Liver (tissue), 9 donors: ENCODE data around the gene OR1J1. TPM values are rescaled to one million over a fixed set of nuclear protein-coding genes. Genes with fewer than 3 reads are reported as not detected.

ENCODE experiments used
- DNase-seq: peaks from one replicate; pipeline ENCODE4 v3.0.0-alpha.2; 2017; ENCODE audit warnings: low spot score
- H3K27ac ChIP-seq, 2 donors: one replicate each; pipeline ENCODE4 v1.7.0; 2013; ENCODE audit warnings: inconsistent platforms in 2 of 2, low read length in 2 of 2, control low read depth in 1 of 2, low read depth in 1 of 2, mild to moderate bottlenecking in 1 of 2
- H3K27me3 ChIP-seq, 4 donors: one replicate each; pipeline versions ENCODE4 v1.6.1 to v1.7.0; 2013; ENCODE audit warnings: low read length in 3 of 4, inconsistent platforms in 1 of 4, mild to moderate bottlenecking in 1 of 4, moderate library complexity in 1 of 4; ENCODE audit not compliant: control insufficient read depth in 4 of 4, insufficient read depth in 4 of 4
- H3K36me3 ChIP-seq, 4 donors: one replicate each; pipeline versions ENCODE4 v1.6.1 to v1.7.0; 2013; ENCODE audit warnings: low read length in 3 of 4, mild to moderate bottlenecking in 3 of 4, low read depth in 1 of 4, moderate library complexity in 1 of 4; ENCODE audit not compliant: control insufficient read depth in 4 of 4, insufficient read depth in 3 of 4
- H3K4me1 ChIP-seq, 4 donors: one replicate each; pipeline versions ENCODE4 v1.6.1 to v1.7.0; 2013; ENCODE audit warnings: low read length in 3 of 4, mild to moderate bottlenecking in 3 of 4, moderate library complexity in 1 of 4; ENCODE audit not compliant: control insufficient read depth in 4 of 4, insufficient read depth in 4 of 4
- H3K4me3 ChIP-seq, 3 donors: one replicate each; pipeline versions ENCODE4 v1.6.1 to v1.7.0; 2013; ENCODE audit warnings: low read length in 3 of 3, control low read depth in 1 of 3, low read depth in 1 of 3, mild to moderate bottlenecking in 1 of 3
- H3K9ac ChIP-seq, 2 donors: one replicate each; pipeline ENCODE4 v1.7.0; 2013; ENCODE audit warnings: low read length in 2 of 2, mild to moderate bottlenecking in 2 of 2, moderate library complexity in 2 of 2, control low read depth in 1 of 2, low read depth in 1 of 2
- H3K9me3 ChIP-seq, 4 donors: one replicate each; pipeline versions ENCODE4 v1.6.1 to v1.7.0; 2013; ENCODE audit warnings: low read length in 3 of 4; ENCODE audit not compliant: control insufficient read depth in 4 of 4
- EGR1 ChIP-seq, 2 donors: IDR thresholded peaks; 2 replicates each; pipeline ENCODE4 v1.6.1; 2016 to 2018; ENCODE audit warnings: antibody characterized with exemption in 2 of 2, low read depth in 2 of 2
- FOXA1 ChIP-seq: IDR thresholded peaks from 2 replicates; pipeline ENCODE4 v1.6.1; 2016; ENCODE audit warnings: antibody characterized with exemption
- FOXA2 ChIP-seq: IDR thresholded peaks from 2 replicates; pipeline ENCODE4 v1.6.1; 2016; ENCODE audit warnings: antibody characterized with exemption
- JUND ChIP-seq, 2 donors: IDR thresholded peaks; 2 replicates each; pipeline ENCODE4 v1.6.1; 2016; ENCODE audit warnings: antibody characterized with exemption in 2 of 2
- RXRA ChIP-seq, 2 donors: IDR thresholded peaks; 2 replicates each; pipeline ENCODE4 v1.6.1; 2017 to 2018; ENCODE audit warnings: antibody characterized with exemption in 2 of 2, mild to moderate bottlenecking in 1 of 2
- YY1 ChIP-seq: IDR thresholded peaks from 2 replicates; pipeline ENCODE4 v1.6.1; 2016; ENCODE audit warnings: antibody characterized with exemption, mild to moderate bottlenecking
- WGBS: extraction: QIAGEN DNeasy Blood & Tissue Kit; methylation state at CpG from one replicate; pipeline ENCODE4 v1.1.7; 2013; 5-methylcytosine and 5-hydroxymethylcytosine counted together
- polyA plus RNA-seq, 2 donors: library from polyadenylated mRNA; stranded (reverse) in 1 of 2; unstranded in 1 of 2; fragments of 200-250 nt in 1 of 2; fragments of >200 nt in 1 of 2; fragmentation: Nextera tagmentation in 1 of 2; extraction: Ambion mirVana in 1 of 2; gene quantifications; one replicate each; pipeline versions ENCODE4 v1.2.1 to v1.2.3, GENCODE V29; 2013 to 2015
- total RNA-seq, 2 donors: library from RNA; depleted of rRNA; stranded (reverse); fragments of >200 nt; gene quantifications; one replicate each; pipeline ENCODE4 v1.2.3, GENCODE V29; 2014
- TF ChIP-seq, protein P1 (sequence below): IDR thresholded peaks from 2 replicates; pipeline ENCODE4 v1.6.1; 2016; ENCODE audit warnings: antibody characterized with exemption
- donor health status: healthy.
- donor health status: healthy.
- donor health status: healthy.
- donor health status: healthy.
- donor health status: healthy.

Gene OR1J1
- total and polyA plus RNA-seq, 4 donors = not detected

DNA sequence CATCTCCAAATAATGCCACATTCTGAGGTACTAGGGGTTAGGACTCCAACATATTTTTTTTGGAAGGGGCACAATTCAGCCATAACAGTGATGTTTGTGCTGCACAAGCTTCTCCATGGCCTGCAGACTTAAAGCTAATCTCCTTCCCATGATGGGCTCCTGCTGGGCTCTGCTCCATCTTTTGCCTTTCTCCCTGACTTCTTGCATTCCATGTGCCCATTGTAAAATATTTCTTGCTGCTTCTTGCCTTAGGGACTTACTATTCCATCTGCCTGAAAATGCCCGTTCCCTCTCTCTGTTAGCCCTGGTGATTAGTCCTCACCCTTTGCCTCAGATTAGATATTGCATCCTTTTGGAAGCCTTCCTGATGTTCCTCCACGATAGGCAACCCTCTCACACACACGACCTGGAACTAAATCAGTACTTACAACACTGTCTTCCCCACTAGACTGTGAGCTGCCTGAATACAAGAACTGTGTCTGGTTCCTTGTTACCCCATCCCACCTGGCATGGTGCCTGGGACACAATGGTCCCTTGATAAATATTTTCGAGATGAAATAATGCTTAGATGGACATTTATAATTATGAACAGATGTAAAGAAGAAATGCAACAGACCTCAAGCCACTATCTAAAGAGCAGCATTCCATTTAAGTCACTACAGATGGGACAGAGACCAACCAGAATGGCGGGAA, 33.5 kb downstream of the OR1J1 start:
- Histone ChIP-seq H3K36me3 (no peaks in the 10 kb centered on the region), H3K4me3 (no peak overlapping the region), H3K27ac (no peak overlapping the region), H3K27me3 (no peaks in the 10 kb centered on the region), H3K4me1 (no peaks in the 10 kb centered on the region), H3K9me3 (peaks cover 0 to 7% (median 1%) of the 10 kb centered on the region in 4 donors), H3K9ac (no peak overlapping the region)
- DNase-seq = no peak
- 67% methylated on average over 5 of the region's 5 CpGs for WGBS
- TF ChIP-seq JUND (IDR thresholded peaks at IDR 0.05) (no peak), EGR1 (IDR thresholded peaks at IDR 0.05; ENCODE audit: low read depth in 2 of 2) (no peak)

DNA sequence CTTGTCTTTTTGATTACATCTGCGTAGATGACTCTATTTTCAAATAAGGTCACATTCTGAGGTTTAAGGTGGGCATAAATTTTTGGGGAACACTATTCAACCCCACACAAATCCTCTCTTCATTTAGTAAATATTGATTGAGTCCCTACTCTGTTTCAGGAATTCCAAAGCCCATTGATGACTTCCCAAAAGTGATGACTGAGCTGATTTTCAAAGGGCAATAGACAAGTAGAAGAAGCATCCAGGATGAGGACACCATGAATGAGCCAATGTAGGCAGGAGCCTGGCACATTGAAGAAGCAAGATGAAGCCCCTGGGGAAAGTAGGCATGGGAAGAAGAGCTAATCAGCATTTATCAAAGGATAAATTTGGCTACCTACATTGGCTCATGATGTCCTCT, 35.2 kb downstream of the OR1J1 start:
- peaks cover 0 to 7% (median 1%) of the 10 kb centered on the region in 4 donors for H3K9me3 ChIP-seq
- H3K27me3 ChIP-seq = no peaks in the 10 kb centered on the region
- no peak overlapping the region for H3K27ac ChIP-seq
- DNase-seq = no peak
- H3K9ac ChIP-seq = no peak overlapping the region
- H3K36me3 ChIP-seq = no peaks in the 10 kb centered on the region
- no peak overlapping the region for H3K4me3 ChIP-seq
- 81% methylated on average over 1 of the region's 1 CpG for WGBS
- H3K4me1 ChIP-seq = no peaks in the 10 kb centered on the region
- no peak for TF ChIP-seq FOXA1
- TF ChIP-seq YY1 = no peak
- TF ChIP-seq RXRA (IDR thresholded peaks at IDR 0.05) = no peak
- no peak for TF ChIP-seq FOXA2
- TF ChIP-seq, protein P1, sequence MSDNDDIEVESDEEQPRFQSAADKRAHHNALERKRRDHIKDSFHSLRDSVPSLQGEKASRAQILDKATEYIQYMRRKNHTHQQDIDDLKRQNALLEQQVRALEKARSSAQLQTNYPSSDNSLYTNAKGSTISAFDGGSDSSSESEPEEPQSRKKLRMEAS = no peak

Other genes starting within 250 kb of the OR1J1 start
- gene LHX6, start 249.0 kb downstream of the OR1J1 start, total RNA-seq = under 1 TPM; 0.05 to 0.33 TPM
- under 1 TPM; 0.10 to 0.26 TPM for gene LHX6, start 249.0 kb downstream of the OR1J1 start, polyA plus RNA-seq
- gene RBM18, start 213.1 kb downstream of the OR1J1 start, total RNA-seq = 1 to 10 TPM; 4.9 to 6.1 TPM
- gene RBM18, start 213.1 kb downstream of the OR1J1 start, polyA plus RNA-seq = 1 to 10 TPM; 3.4 to 7.7 TPM
- gene MRRF, start 213.0 kb downstream of the OR1J1 start, total RNA-seq = 10 to 100 TPM; 15.4 to 30.9 TPM
- 10 to 100 TPM; 22.1 to 22.5 TPM for gene MRRF, start 213.0 kb downstream of the OR1J1 start, polyA plus RNA-seq
- gene PTGS1, start 106.9 kb downstream of the OR1J1 start, total RNA-seq = 1 to 10 TPM in 1 of 2 donors, under 1 TPM in 1; 0.84 to 5.3 TPM
- 1 to 10 TPM in 1 of 2 donors, under 1 TPM in 1; 0.85 to 1.4 TPM for gene PTGS1, start 106.9 kb downstream of the OR1J1 start, polyA plus RNA-seq
- gene OR1J2, start 32.9 kb upstream of the OR1J1 start, total RNA-seq = not detected
- gene OR1J2, start 32.9 kb upstream of the OR1J1 start, polyA plus RNA-seq = not detected
- not detected for gene OR1J4, start 41.2 kb upstream of the OR1J1 start, total RNA-seq
- gene OR1J4, start 41.2 kb upstream of the OR1J1 start, polyA plus RNA-seq = not detected
- not detected for gene OR1N1, start 49.4 kb upstream of the OR1J1 start, total RNA-seq
- not detected for gene OR1N1, start 49.4 kb upstream of the OR1J1 start, polyA plus RNA-seq
- gene OR1N2, start 75.2 kb upstream of the OR1J1 start, total RNA-seq = not detected
- not detected for gene OR1N2, start 75.2 kb upstream of the OR1J1 start, polyA plus RNA-seq
- gene OR1L8, start 105.5 kb upstream of the OR1J1 start, total RNA-seq = under 1 TPM in 1 of 2 donors, not detected in 1; 0.08 TPM
- not detected for gene OR1L8, start 105.5 kb upstream of the OR1J1 start, polyA plus RNA-seq
- gene OR1Q1, start 136.8 kb upstream of the OR1J1 start, total RNA-seq = not detected
- not detected for gene OR1Q1, start 136.8 kb upstream of the OR1J1 start, polyA plus RNA-seq
- not detected for gene OR1B1, start 179.7 kb upstream of the OR1J1 start, total RNA-seq
- not detected for gene OR1B1, start 179.7 kb upstream of the OR1J1 start, polyA plus RNA-seq
- gene OR1L1, start 183.8 kb upstream of the OR1J1 start, total RNA-seq = not detected
- not detected for gene OR1L1, start 183.8 kb upstream of the OR1J1 start, polyA plus RNA-seq
- gene OR1L3, start 197.2 kb upstream of the OR1J1 start, total RNA-seq = not detected
- gene OR1L3, start 197.2 kb upstream of the OR1J1 start, polyA plus RNA-seq = not detected
- gene OR1L4, start 246.1 kb upstream of the OR1J1 start, total RNA-seq = not detected
- not detected for gene OR1L4, start 246.1 kb upstream of the OR1J1 start, polyA plus RNA-seq